C4-2B (cell line): ENCODE measurements around the gene BLOC1S5.

Experiments
- CTCF ChIP-seq: fragments of 450-650 bp; conservative IDR thresholded peaks from 2 replicates; pipeline ENCODE4 v1.5.1; 2017; ENCODE audit warnings: mild to moderate bottlenecking
- ZFX ChIP-seq: fragments of 450-650 bp; IDR thresholded peaks from 2 replicates; pipeline ENCODE4 v1.6.1; 2017

- TF ChIP-seq CTCF (no peak), ZFX (no peak)
Measured at GRCh38 chr6:8074213-8074612, 10.0 kb upstream of the BLOC1S5 start.
